Esophagus muscularis mucosa (tissue), 4 donors: ENCODE results near the gene ESR2.
"Not testable (repeated sequence)": the region's sequence is repeated elsewhere in the genome, so short reads cannot be mapped to it uniquely, and the experiment has no call there.

Experiments used
- EP300 ChIP-seq: sonication (generic); formaldehyde crosslinking; IDR thresholded peaks from one replicate; pipeline ENCODE4 v1.6.1; 2017; ENCODE audit warnings: antibody characterized with exemption
- POLR2AphosphoS5 ChIP-seq, 2 donors: sonication (generic); formaldehyde crosslinking; IDR thresholded peaks; one replicate each; pipeline ENCODE4 v1.6.1; 2017; ENCODE audit warnings: antibody characterized with exemption in 2 of 2
- TF ChIP-seq, protein P1 (sequence below), 3 experiments: fragments of 200-600 bp in 2 of 3; fragments of 450-650 bp in 1 of 3; sonication (generic) in 2 of 3; IDR thresholded peaks; one replicate each; pipeline ENCODE4 v1.5.1; 2017 to 2019; ENCODE audit warnings: antibody characterized with exemption in 3 of 3, mild to moderate bottlenecking in 2 of 3, moderate library complexity in 1 of 3

GRCh38 chr14:64043296-64043695 lies 250.9 kb downstream of the ESR2 start:
- not testable (repeated sequence) for TF ChIP-seq EP300; POLR2AphosphoS5 (IDR thresholded peaks at IDR 0.05)
- TF ChIP-seq, protein P1, sequence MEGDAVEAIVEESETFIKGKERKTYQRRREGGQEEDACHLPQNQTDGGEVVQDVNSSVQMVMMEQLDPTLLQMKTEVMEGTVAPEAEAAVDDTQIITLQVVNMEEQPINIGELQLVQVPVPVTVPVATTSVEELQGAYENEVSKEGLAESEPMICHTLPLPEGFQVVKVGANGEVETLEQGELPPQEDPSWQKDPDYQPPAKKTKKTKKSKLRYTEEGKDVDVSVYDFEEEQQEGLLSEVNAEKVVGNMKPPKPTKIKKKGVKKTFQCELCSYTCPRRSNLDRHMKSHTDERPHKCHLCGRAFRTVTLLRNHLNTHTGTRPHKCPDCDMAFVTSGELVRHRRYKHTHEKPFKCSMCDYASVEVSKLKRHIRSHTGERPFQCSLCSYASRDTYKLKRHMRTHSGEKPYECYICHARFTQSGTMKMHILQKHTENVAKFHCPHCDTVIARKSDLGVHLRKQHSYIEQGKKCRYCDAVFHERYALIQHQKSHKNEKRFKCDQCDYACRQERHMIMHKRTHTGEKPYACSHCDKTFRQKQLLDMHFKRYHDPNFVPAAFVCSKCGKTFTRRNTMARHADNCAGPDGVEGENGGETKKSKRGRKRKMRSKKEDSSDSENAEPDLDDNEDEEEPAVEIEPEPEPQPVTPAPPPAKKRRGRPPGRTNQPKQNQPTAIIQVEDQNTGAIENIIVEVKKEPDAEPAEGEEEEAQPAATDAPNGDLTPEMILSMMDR (IDR thresholded peaks at IDR 0.05): not testable (repeated sequence)
